Esophagus muscularis mucosa (tissue), 4 donors: ENCODE data around the gene S1PR3. TPM values are rescaled to one million over a fixed set of nuclear protein-coding genes. Genes with fewer than 3 reads are reported as not detected.

Experiments used
- DNase-seq: peaks from one replicate; pipeline ENCODE4 v3.0.0-alpha.2; 2017; ENCODE audit errors: extremely low spot score
- H3K27ac ChIP-seq, 4 donors: fragments of 200-600 bp; sonication (generic); replicated peaks in 1 of 4; 1 replicate in 3 of 4; 2 replicates in 1 of 4; pipeline ENCODE4 v1.5.1; 2016 to 2019; ENCODE audit warnings: mild to moderate bottlenecking in 1 of 4
- H3K27me3 ChIP-seq, 4 donors: fragments of 200-600 bp; sonication (generic); one replicate each; pipeline versions ENCODE4 v1.5.1 to v1.6.0; 2016 to 2019
- H3K36me3 ChIP-seq, 4 donors: fragments of 200-600 bp; sonication (generic); one replicate each; pipeline ENCODE4 v1.5.1; 2016 to 2019
- H3K4me1 ChIP-seq, 4 donors: fragments of 200-600 bp; sonication (generic); one replicate each; pipeline ENCODE4 v1.5.1; 2016 to 2019
- H3K4me3 ChIP-seq, 4 donors: fragments of 200-600 bp; sonication (generic); 1 replicate in 2 of 4; 2 replicates in 2 of 4; pipeline ENCODE4 v1.5.1; 2016 to 2019; ENCODE audit warnings: mild to moderate bottlenecking in 4 of 4, moderate library complexity in 1 of 4
- H3K9me3 ChIP-seq, 4 donors: fragments of 200-600 bp; sonication (generic); 1 replicate in 3 of 4; 2 replicates in 1 of 4; pipeline ENCODE4 v1.5.1; 2016 to 2019
- EP300 ChIP-seq: sonication (generic); formaldehyde crosslinking; IDR thresholded peaks from one replicate; pipeline ENCODE4 v1.6.1; 2017; ENCODE audit warnings: antibody characterized with exemption
- POLR2A ChIP-seq: fragments of 450-650 bp; IDR thresholded peaks from one replicate; pipeline ENCODE4 v1.6.1; 2017; ENCODE audit warnings: antibody characterized with exemption, moderate library complexity, mild to moderate bottlenecking, low read depth
- POLR2AphosphoS5 ChIP-seq, 2 donors: sonication (generic); formaldehyde crosslinking; IDR thresholded peaks; one replicate each; pipeline ENCODE4 v1.6.1; 2017; ENCODE audit warnings: antibody characterized with exemption in 2 of 2
- WGBS: methylation state at CpG from one replicate; pipeline ENCODE4 v1.1.5; 2018; 5-methylcytosine and 5-hydroxymethylcytosine counted together
- intact Hi-C: fragments of 100-400 bp; cut with DNase I; formaldehyde crosslinking; loops from one replicate; pipeline ENCODE4 v1.15.1; 2023
- total RNA-seq, 4 donors: library from RNA; depleted of rRNA; stranded (reverse); fragments of >200 nt; gene quantifications; one replicate each; pipeline versions ENCODE4 v1.1.0 to v1.2.1, GENCODE V29; 2016
- TF ChIP-seq, protein P1 (sequence below), 3 experiments: fragments of 200-600 bp in 2 of 3; fragments of 450-650 bp in 1 of 3; sonication (generic) in 2 of 3; IDR thresholded peaks; one replicate each; pipeline ENCODE4 v1.5.1; 2017 to 2019; ENCODE audit warnings: antibody characterized with exemption in 3 of 3, mild to moderate bottlenecking in 2 of 3, moderate library complexity in 1 of 3

S1PR3 gene
- total RNA-seq, 4 donors from 2014 or later, result 184 to 340 (median 223) TPM

DNA sequence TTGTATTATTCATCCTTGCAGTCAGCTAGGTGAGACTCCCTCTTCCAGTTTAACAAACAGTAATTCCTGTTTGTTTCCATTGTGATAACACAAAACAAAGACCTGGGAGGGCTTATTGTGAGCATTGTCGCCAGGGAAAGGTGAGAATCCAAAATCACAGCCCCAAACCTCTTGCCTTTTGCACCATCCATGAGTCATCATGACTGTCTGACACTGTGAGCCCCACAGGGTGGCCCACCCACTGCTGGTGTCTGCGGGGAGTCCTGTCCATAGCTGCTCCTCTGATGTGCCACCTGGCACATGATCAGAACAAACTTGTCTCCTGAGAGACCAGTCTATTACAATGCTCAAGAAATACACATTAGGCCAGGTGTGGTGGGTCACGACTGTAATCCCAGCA is 33.7 kb upstream of the S1PR3 start:
- no peak for DNase-seq
- intact Hi-C loops, result no loop called here
- 69% methylated on average over 3 of the region's 3 CpGs for WGBS
- H3K27me3 ChIP-seq, result no peaks in the 10 kb centered on the region
- H3K4me3 ChIP-seq, result no peak overlapping the region
- peaks cover 10 to 17% (median 14%) of the 10 kb centered on the region in 4 donors for H3K4me1 ChIP-seq
- no peaks in the 10 kb centered on the region for H3K36me3 ChIP-seq
- H3K27ac ChIP-seq, result no peak overlapping the region
- TF ChIP-seq EP300 (no peak), POLR2AphosphoS5 (IDR thresholded peaks at IDR 0.05) (no peak), POLR2A (no peak)
- H3K9me3 ChIP-seq, result no peaks in the 10 kb centered on the region

DNA sequence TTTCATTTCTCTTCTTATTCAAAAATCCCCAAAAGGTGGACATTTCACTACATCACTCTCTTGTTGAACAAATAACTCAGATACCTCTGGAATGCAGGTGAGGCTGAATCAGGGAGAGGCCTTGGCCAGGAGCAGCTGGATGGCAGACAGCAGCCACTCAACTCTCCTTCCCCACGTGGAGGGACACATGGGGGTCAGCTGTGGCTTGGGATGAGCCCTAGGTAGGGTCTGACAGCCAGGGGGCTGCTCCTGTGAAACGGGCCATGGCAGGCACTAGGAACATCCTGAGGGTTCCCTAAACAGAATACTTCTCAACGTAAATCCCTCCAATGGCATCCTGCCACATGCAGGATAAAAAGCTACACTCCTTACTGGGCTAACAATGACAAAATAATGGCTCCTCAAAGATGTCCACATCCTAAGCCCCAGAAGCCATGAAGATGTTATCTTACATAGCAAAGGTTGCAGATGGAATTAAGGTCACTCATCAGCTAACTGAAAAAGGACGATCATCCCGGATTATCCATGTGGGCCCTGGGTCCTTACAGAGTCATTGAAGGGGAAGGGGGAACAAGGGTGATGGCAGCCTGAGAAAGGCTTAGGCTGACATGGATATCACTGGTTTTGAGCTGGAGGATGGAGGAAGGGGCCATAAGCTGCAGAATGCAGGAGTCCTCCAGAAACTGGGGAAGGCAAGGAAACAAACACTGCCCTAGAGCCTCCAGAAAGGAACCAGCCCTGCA is 31.4 kb upstream of the S1PR3 start:
- 81% methylated on average over 5 of the region's 5 CpGs for WGBS
- no peak for TF ChIP-seq EP300
- TF ChIP-seq POLR2A, result no peak
- TF ChIP-seq POLR2AphosphoS5 (IDR thresholded peaks at IDR 0.05), result no peak
- TF ChIP-seq, protein P1, sequence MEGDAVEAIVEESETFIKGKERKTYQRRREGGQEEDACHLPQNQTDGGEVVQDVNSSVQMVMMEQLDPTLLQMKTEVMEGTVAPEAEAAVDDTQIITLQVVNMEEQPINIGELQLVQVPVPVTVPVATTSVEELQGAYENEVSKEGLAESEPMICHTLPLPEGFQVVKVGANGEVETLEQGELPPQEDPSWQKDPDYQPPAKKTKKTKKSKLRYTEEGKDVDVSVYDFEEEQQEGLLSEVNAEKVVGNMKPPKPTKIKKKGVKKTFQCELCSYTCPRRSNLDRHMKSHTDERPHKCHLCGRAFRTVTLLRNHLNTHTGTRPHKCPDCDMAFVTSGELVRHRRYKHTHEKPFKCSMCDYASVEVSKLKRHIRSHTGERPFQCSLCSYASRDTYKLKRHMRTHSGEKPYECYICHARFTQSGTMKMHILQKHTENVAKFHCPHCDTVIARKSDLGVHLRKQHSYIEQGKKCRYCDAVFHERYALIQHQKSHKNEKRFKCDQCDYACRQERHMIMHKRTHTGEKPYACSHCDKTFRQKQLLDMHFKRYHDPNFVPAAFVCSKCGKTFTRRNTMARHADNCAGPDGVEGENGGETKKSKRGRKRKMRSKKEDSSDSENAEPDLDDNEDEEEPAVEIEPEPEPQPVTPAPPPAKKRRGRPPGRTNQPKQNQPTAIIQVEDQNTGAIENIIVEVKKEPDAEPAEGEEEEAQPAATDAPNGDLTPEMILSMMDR (IDR thresholded peaks at IDR 0.05), result no peak
- intact Hi-C loops, result no loop called here

GRCh38 chr9:88960632-88961031 is 30.6 kb upstream of the S1PR3 start:
- Histone ChIP-seq H3K4me3 (no peak overlapping the region), H3K4me1 (no peaks in the 10 kb centered on the region), H3K27me3 (no peaks in the 10 kb centered on the region), H3K36me3 (no peaks in the 10 kb centered on the region), H3K27ac (no peak overlapping the region), H3K9me3 (no peaks in the 10 kb centered on the region)
- DNase-seq, result no peak
- intact Hi-C loops, result no loop called here
- TF ChIP-seq POLR2A (no peak), EP300 (no peak), POLR2AphosphoS5 (IDR thresholded peaks at IDR 0.05) (no peak)
- TF ChIP-seq, protein P1 (IDR thresholded peaks at IDR 0.05), result no peak
- 82% methylated on average over 3 of the region's 3 CpGs for WGBS

More for the DNA sequence above, 31.4 kb upstream of the S1PR3 start:
- H3K27me3 ChIP-seq, result no peaks in the 10 kb centered on the region
- H3K27ac ChIP-seq, result no peak overlapping the region
- DNase-seq, result no peak
- H3K36me3 ChIP-seq, result no peaks in the 10 kb centered on the region
- H3K4me3 ChIP-seq, result no peak overlapping the region
- no peaks in the 10 kb centered on the region for H3K4me1 ChIP-seq
- H3K9me3 ChIP-seq, result no peaks in the 10 kb centered on the region

DNA sequence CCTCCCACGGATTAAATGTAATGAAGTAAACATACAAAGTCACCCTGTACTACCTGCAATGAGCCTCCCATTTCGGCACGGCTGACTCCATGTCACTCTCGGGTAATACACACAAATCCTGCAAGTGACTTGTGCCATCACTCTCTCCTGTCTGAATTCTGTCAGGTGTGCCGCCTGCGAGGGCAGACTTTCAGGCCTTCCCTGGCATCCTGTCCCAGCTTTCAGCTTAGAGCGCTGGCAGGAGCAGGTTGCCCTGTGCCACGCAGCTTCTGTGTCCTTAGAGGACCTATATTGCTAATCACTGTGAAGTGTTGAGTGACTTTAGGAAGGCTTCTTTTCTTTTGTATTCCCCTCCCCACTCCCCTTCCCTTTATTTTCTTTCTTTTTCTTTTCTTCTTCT is 25.8 kb upstream of the S1PR3 start:
- intact Hi-C loops, result no loop called here
- Histone ChIP-seq H3K27ac (no peak overlapping the region), H3K27me3 (no peaks in the 10 kb centered on the region), H3K9me3 (no peaks in the 10 kb centered on the region), H3K4me1 (peaks cover 0 to 8% (median 0%) of the 10 kb centered on the region in 4 donors), H3K4me3 (no peak overlapping the region), H3K36me3 (no peaks in the 10 kb centered on the region)
- 97% methylated on average over 8 of the region's 8 CpGs for whole genome bisulfite sequencing
- TF ChIP-seq POLR2AphosphoS5 (IDR thresholded peaks at IDR 0.05) (no peak), EP300 (no peak), POLR2A (no peak)
- TF ChIP-seq, protein P1 (IDR thresholded peaks at IDR 0.05), result no peak
- DNase-seq, result no peak

DNA sequence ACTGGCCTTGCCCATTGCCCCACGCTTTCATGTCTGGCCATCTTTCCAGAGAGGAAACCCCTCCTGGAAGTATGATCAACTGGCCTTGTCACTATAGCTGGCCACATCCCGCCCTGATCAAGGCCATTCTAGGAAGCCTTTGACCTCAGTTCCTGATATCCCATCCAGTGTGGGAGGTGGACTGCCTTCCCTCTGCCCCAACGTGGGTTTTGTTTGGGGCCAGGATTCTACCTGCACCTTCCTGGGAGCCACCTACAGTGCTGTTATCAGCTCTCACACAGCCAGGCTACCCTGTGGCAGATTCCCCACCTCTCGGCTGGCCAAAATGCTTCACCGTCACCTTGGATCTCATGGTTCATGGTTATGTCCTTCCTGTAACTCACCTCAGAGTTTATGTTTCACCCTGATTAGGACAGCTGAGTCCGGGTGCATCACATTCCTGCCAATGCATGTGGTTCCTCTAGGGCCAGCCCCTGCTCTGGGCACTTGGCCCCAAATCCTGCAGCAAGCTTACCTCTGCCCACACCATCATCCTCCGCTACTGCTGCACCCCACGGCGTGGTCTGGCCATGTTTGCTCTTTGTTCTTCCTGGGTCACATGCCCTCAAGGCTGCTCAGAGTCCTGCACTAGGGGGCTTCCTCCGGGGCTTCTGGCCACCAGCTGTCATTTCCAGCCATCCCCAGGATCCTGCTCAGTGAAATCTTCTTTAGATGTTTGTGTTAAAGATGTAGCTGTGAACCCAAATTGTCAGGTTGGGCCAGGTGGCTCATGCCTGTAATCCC is 24.2 kb upstream of the S1PR3 start:
- no peak overlapping the region for H3K4me3 ChIP-seq
- H3K9me3 ChIP-seq, result no peaks in the 10 kb centered on the region
- H3K27ac ChIP-seq, result no peak overlapping the region
- TF ChIP-seq POLR2A (no peak), POLR2AphosphoS5 (IDR thresholded peaks at IDR 0.05) (no peak), EP300 (no peak)
- TF ChIP-seq, protein P1 (IDR thresholded peaks at IDR 0.05), result no peak
- no peaks in the 10 kb centered on the region for H3K27me3 ChIP-seq
- intact Hi-C loops, result no loop called here
- DNase-seq, result no peak
- H3K36me3 ChIP-seq, result no peaks in the 10 kb centered on the region
- WGBS, result 93% methylated on average over 7 of the region's 10 CpGs
- H3K4me1 ChIP-seq, result peaks cover 0 to 8% (median 0%) of the 10 kb centered on the region in 4 donors
